Right kidney (tissue), 1 donor: ENCODE results near the gene GORASP2.
"Not testable (repeated sequence)": the region's sequence is repeated elsewhere in the genome, so short reads cannot be mapped to it uniquely, and the experiment has no call there.

Source experiments
- DNase-seq: peaks from one replicate; pipeline ENCODE4 v3.0.0-alpha.2; 2016

The GORASP2 gene

DNA sequence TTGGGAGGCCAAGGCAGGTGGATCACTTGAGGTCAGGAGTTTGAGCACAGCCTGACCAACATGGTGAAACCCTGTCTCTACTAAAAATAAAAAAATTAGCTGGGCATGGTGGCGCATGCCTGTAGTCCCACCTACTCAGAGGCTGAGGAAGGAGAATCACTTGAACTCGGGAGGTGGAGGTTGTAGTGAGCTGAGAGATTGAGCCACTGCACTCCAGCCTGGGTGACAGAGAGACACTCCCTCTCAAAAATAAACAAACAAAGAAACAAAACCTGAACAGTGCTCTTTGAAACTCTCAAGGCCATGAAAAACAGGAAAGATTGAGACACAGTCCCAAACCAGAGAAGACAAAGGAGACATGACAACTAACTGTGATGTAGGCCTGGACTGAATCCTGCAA is 7.2 kb upstream of the GORASP2 start:
- DNase-seq = not testable (repeated sequence)

DNA sequence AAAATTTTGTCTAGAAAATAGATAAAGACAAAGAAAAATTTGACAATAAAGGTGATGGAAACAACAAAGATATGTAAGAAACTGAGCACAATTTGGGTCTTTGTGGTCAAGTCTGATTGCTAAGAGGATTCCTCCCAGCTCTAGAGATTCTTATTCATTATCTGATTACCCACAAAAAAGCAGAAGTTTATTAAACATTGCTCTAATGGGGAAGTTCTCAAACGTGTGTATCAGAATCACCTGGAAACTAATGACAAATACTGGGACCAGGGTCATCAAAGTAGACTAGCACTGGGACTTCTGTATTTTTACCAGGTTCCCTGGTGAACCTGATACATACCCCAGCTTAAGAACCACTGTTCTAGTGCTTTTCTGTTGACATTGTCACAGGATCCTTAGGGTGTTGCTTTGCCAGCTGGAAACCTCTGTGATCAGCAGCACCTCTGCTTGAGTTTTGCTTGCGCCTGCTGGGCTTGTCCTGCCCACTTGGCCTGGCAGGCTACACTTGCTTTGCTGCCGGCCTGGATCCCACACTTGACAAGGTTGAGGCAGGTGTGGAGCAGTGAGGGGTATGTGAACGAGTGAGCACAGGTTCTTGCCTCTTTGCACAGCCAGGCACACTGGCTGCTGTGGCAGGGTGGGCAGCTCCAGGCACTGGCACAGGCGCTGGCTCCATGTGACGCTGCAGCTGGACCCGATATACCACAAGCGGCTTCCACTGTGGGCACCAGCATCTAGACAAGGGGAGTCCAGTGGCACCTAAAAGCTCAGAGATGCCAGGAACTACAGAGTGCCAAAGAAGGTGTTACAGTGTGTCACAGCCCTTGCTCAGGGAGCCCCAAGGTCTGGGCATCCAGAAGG is 6.2 kb upstream of the GORASP2 start:
- no peak for DNase-seq

DNA sequence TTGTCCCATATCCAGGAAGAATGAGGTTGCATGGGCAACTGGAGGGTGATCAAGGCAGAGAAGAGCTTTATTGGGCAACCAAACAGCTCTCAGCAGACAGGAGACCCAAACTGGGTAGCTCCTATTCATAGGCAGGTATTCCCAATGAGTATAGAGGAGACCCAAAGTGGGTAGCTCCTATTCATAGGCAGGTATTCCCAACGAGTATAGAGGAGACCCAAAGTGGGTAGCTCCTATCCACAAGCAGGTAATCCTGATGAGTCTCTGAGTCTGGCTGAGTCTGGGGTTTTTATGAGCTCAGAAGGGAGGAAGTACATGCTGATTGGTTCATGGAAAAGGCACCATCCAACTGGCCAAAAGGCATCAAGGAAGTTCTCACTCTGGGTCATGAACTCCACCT is 5.3 kb upstream of the GORASP2 start:
- DNase-seq = no peak

DNA sequence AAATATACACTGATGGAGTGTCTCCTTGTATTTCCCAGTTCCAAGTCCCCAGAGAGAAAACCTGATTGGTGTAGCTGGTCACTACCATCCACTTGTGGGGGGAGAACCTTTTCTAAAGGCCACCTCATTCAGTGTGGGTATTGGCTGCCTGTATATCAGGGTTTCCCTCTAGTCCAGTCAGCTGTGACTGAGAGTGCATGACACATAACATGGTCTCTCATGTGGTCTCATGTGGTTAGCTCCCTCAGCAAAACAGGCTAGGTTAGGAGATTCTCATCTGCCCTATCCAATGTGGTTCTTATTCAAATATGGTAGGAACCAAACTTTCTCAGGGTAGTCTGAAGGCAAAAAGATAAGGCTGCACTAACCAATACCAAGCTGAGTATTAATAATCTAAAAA is 4.1 kb upstream of the GORASP2 start:
- no peak for DNase-seq

DNA sequence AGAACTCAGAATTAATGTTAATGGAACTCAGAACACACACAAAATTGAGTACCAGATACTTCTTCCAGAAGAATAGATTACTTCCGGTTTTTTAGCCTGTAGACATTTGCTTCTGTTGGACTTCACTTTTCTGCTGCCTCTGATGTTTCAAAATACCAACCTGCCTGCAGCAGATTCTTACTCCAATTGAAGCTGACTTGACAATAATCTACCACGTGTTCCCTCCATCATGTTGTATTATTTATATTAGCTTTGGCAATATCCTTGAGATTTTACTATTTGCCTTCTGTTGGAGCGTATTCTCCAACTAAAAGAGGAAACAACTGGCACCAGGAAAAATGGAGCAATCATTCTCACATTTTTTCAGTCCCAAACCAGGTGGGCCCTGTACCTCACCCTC is 3.1 kb upstream of the GORASP2 start:
- DNase-seq = no peak

DNA sequence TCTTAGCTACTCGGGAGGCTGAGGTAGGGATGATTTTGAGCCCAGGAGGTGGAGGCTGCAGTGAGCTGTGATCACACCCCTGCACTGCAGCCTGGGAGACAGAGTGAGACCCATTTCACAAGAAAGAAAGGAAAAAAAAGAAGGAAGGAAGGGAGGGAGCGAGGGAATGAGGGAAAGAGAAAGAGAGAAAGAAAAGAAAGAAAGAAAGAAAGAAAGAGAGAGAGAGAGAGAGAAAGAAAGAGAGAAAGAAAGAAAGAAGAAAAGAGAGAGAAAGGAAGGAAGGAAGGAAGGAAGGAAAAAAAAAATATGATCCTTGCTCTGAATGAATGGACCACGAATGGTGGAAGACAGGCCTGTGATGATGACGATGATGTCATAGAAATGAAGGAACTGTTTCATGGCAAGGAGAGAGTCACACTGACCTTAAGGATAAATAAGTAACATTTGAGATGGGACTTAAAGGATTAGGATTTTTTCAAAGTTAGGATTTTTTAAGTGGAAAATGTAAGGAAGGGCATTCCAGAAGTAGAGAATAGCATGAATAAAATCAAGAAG is 2.2 kb upstream of the GORASP2 start:
- no peak for DNase-seq

DNA sequence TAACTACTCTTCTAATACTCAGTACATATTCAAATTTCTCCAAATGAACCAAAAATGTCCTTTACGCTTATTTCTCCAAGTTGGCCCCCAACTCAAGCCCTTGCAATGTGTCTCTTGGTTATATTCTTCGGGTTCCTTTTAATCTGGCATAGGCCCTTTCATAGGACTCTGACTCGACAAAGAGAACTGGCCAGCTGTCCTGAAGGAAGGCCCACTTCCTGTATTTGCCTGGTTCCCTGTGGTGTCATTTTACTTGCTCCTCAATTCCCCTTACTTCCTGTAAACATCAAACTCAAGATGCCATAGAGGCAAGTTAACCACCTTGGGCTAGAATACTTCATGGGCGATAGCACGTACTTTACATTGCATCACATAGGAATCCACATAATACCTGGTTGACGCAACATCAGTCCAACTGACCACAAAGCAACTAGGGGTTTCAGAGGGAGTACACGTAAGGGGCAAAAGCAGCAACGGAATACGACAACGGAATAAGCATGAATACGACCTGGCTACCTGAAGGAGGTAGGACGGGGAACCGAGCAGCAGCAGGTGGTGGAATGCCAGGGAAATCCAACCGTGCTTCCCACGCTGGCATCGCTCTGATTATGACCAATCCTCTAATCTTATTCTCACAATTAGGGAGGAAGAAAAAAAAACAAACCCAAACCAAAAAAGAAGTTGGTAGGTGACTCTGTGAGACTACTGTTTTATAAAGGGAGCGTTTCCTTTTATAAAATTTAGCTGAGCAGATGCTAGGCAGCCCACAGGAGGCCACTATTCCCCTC is 823 bp upstream of the GORASP2 start:
- peak; percentile 6 for DNase-seq

DNA sequence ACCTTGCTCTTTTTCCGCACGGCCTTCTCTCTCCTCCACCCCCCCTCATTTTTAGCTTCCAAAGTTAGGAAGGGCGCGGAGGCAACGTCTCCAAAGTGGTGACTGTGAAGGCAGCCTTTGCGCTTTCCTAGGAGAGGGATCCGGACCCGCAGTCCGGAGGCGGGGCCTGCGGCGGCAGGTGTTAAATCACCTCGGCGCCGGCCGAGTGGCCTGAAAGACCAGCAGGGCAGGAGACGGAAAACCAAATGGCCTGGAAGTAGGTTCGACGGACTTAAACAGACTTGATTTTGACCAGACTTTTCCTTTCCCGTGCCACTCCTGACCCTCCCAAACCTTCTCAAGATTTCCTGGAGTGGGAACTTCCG is 615 bp downstream of the GORASP2 start:
- DNase-seq = no peak

DNA sequence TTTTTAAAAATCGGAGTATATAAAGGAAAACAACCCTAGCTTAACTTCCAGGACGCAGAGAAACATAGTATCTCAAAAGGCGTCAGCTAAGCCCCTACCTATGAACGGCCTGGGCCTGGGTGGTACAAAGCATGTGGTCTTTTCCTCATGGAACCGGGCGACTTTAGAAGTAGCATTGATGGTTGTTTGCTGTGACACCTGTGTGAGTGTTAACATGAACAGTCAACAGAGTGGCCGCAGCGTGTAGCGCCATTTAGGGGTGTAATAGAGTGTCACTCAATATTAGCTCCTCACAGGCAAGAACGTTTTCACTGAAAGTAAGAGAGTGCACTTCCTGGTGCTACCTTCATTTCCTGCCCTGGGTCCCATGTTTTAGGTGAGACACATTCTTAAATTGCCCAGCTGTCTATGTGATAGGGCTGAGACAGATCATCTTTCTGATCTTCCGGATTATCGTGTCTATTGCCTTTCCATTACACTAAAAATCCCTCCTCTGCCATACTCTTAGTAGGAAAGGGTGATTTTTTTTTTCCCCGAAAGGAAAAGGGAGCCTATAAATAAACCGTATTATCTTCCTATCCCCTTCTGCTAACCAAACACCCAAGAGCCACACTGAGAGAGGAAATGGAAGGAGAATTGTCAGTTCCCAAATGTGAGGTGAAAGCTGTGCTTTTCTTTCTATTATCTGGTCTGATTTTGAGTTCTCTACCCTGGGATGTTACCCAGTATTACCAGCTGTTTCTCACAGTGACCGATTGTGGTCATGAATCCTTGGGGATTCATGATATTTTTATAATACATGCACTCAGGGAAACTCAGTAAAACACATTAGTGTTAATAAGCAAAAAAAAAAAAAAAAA is 1.3 kb downstream of the GORASP2 start:
- peak; percentile 8 for DNase-seq

DNA sequence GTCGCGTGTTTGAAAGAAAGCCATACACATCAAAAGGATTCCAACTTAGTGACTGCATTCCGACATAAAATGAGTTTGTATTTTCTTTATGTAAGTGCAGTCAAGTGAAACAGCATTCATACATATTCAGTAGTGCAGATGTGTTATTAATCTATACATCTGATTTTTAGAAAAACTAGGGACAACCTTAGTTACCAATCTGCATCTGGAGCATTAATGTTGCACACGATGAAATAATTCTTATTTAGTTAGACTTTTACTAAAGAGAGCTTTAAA is 1.9 kb downstream of the GORASP2 start:
- DNase-seq = no peak

DNA sequence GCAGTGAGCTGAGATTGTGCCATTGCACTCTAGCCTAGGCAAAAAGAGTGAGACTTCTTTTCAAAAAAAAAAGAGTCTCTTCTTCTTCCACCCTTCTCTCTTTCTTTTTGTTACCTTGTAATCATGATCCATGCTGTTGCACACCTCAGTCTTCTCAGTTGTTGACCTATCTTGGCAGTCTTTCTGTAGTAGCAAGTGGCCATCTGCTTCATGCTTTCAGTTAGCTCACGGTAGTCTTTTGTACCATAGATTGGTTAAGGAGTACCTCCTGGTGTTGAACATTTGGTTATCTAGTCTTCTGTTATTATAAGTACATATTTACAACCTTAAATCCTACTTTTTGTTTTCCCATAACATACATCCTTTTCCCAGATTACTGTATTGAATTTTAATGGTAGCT is 3.1 kb downstream of the GORASP2 start:
- DNase-seq = no peak

DNA sequence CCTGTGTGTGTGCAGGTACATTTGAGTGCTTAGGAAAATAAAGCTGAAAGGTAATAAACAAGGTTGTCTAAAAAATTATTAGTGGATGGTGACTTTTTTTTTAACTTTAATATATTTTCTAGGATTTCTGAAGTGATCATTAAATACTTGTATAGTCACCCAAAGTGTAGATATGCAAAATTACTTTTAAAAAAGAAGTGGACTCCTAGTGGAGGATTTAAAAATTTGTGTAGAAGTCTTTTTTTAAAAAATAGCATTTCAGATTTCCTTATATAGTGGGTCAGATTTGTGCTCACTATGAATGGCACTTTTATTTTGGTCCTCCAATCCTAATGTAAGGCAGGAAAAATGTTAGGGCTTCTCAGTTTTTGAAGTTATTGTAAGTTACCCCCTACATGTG is 3.9 kb downstream of the GORASP2 start:
- no peak for DNase-seq

DNA sequence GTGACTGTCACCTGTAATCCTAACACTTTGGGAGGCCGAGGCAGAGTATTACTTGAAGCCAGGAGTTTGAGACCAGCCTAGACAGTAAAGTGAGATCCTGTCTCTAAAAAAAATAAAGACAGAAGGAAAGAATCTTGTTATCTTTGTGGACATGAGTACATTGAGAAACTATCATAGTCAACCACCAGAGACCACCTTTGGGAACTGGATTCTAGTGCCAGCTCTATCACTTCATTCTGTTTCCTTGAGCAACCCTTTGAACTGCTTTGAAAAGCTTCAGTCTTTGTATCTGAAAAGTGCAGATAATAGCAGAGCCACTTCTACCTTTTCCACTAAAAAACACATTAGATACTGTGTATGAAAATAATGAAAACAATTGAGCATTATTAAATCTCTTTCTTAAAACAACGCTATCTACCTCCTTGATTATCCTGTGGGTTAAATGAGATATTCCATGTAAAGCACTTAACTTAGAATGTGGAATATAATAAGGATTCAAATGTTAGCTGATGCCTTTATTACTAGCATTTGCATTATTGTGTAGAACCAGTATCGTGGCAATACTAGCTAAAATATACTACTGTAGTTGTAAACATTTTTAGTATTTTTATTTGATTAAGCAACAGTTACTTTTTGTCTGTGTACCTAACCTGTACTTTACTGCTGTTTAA is 8.8 kb downstream of the GORASP2 start:
- no peak for DNase-seq

DNA sequence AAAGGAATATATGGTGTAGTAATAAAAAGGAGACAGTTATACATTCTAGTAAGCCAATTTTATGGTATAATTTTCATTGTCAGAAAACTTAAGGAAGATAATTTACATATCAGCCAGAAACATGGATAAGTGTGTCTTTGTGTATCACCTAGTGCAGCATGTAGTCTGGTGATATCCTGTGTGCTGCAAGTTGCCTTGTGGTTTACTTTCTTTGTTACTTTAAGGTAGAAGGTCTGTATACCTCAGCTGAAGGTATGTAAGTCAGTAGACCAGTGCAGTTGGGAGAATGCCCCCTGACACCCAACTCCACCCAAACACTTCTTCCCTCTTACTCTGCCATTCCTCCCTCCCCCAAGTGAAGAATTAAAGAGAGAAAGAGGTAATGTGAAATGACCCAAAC is 11.0 kb downstream of the GORASP2 start:
- no peak for DNase-seq

DNA sequence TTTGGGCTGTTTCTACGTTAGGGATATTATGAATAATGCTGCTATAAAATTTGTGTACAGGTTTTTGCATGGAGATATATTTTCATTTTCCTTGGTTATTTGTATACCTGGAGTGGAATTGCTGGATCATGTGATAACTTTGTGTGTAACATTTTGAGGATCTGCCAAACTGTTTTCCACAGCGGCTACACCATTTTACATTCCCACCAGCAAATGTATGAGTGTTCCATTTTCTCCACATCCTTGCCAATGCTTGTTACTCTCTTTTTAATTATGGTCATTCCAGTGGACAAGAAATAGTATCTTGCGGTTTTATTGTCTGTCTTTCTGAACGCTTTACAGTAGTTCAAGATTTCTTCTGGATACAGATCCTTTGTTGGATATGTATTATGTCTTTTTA is 13.6 kb downstream of the GORASP2 start:
- no peak for DNase-seq

DNA sequence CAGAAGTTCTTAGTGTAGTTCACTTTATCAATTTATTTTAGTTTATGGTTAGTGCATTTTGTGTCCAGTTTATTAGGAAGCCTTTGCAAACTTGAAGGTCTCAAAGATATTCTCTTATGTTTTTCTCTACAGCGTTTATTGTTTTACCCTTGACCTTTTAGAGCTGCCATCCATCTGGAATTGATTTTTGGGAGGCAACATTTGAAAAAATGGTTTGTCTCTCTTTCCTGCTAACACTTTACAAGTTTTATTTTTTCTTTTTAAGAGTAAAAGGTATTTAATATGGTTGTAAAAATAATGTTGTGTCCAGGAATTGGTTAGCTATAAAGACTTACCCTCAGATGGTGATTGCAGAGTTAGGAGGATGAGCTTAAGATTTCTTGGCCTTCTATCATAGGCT is 14.0 kb downstream of the GORASP2 start:
- DNase-seq = no peak

DNA sequence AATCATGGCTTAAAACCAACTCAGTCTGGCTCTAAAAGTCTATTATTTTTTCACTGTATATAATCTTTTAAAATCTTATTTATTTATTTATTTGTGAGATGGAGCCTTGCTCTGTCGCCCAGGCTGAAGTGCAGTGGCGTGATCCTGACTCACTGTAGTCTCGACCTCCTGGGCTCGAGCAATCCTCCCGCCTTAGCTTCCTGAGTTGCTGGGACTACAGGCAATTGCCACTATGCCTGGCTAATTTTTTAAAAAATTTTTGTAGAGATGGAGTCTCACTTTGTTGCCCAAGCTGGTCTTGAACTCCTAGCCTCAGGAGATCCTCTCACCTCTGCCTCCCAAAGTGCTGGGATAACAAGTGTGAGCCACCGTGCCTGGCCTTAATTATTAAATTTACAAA is 14.5 kb downstream of the GORASP2 start:
- no peak for DNase-seq

DNA sequence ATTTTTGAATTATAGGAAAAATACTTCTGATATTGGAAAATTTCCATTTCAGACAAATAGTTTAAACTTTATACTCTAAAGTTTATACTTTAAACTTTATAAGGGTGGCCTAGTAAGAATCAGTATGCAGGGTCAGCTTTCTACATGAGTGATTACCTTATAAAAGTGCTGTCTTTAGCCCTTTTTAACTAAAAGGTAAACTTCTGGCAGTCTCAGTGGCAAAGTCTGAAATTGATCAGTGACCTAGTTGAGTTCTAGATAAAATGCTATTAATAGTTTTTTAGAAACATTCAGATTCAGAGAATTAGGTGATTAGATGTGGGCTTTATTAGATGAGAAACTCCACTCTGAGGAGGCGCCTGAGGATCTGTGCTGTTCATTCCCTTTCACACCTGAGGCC is 15.5 kb downstream of the GORASP2 start:
- no peak for DNase-seq

DNA sequence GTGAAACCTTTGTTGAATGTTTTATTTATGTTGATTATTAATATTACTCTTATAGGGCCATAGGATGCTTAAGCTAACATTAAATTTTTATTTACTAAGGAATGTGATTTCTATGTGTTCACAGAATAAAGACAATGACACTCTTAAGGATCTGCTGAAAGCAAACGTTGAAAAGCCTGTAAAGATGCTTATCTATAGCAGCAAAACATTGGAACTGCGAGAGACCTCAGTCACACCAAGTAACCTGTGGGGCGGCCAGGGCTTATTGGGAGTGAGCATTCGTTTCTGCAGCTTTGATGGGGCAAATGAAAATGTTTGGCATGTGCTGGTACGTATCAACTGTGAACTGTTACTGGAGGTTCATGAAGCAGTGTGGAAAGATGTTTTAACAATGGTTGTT is 20.4 kb downstream of the GORASP2 start:
- DNase-seq = no peak

DNA sequence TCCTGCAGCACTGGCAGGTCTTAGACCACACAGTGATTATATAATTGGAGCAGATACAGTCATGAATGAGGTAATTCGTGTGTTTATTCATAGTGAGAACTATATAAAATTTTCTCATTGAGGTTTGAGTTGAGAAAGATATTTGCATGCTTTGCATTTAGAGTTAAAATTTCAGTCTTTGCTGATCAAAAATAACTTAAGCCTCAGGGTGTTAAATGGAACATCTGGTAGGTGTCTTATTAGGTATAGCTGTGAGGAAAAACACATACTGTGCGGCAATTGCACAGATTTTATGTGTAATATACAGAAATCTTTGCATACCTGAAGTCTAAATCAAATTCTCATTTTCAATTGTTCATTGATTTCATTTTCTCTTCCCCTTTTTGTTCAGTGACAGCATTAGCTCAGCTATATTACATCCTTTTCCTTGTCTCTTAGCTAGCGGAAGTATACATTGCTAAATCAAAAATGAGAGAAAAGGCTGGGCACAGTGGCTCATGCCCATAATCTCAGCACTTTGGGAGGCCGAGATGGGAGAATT is 21.2 kb downstream of the GORASP2 start:
- no peak for DNase-seq

DNA sequence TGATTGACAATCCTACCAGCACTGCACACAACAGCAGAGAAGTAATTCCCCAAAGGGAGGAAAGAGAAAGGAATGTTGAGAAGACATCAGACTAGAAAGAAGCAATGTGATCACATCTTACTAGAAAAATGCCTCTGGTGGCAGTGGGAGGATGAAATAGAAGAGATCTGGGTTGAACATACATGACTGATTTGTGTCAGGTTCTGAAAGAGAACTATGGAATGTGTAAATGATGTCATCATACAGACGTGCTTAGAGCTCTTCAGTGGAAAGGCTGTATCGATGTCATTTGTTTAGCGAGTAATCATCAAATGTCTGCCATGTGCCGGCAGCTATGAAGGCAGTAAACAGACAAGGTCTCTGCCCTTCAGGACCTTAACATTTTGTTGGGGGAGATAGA is 24.9 kb downstream of the GORASP2 start:
- no peak for DNase-seq

DNA sequence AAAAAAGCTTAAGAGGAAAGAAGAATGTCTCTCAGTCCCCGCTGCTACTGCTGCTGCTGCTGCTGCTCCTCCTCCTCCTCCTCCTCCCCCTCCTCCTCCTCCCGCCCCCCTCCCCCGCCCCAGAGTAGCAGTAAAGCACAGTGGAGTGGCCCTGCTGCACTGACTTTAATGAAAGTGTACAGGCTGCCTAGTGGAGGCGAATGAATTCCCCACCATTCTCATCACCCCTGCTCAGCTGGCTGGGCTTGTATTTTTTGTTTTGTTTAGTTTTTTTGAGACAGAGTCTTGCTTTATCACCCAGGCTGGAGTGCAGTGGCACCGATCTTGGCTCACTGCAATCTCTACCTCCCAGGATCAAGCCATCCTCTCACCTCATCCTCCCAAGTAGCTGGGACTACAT is 34.3 kb downstream of the GORASP2 start:
- no peak for DNase-seq
